ENCODE measurements around the gene MKLN1.

Gene MKLN1

DNA sequence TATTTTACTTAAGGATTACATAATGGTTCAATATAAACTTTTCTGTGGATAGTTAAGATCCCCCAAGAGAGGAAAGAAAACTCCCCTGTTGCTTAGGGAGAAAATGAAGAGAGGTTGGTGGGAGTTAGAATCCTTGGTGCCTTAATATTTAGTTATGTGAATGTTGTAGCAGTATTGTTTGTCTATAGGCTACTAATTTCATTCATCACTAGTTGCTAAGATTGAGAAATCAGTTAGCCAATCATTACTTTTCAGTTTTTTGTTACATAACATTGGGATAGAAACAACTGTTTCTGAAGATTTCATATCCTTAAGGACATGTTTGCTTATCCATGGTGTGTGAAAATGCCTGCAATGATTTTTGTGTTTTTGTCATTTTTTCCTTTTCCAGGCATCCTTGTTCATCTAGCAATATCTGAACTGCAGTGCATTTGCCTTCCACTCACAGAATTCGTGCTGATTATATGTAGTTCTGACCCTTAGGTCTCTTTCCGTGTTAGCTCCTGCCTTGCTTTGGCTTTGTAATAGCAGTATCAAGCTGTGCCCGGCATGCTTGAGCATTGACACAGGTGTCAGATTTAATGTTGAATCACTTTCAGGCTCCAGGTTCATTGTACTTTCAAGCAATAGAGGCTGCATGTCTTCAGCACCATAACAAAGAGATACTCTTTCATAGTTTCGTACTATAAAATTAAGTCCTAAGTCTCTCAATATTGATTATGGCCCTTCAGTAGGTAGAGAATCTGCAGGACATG lies 143.8 kb downstream of the MKLN1 start:
- no peak for DNase-seq

DNA sequence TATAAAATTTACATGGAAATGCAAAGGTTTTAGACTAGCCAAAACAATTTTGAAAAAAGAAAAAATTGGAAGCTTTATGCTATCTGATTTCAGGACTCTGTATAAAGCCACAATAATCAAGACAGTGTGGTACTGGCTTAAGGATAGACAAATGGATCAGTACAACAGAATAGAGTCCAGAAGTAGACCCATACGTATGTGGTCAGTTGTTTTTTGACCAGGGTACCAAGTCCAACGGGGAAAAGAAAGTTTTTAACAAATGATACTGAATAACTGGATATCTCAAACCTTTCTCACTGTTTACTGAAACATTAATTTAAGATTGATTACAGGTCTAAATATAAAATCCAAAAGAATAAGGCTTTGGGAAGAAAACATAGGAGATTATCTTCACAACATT lies 149.1 kb downstream of the MKLN1 start:
- DNase-seq, result no peak

DNA sequence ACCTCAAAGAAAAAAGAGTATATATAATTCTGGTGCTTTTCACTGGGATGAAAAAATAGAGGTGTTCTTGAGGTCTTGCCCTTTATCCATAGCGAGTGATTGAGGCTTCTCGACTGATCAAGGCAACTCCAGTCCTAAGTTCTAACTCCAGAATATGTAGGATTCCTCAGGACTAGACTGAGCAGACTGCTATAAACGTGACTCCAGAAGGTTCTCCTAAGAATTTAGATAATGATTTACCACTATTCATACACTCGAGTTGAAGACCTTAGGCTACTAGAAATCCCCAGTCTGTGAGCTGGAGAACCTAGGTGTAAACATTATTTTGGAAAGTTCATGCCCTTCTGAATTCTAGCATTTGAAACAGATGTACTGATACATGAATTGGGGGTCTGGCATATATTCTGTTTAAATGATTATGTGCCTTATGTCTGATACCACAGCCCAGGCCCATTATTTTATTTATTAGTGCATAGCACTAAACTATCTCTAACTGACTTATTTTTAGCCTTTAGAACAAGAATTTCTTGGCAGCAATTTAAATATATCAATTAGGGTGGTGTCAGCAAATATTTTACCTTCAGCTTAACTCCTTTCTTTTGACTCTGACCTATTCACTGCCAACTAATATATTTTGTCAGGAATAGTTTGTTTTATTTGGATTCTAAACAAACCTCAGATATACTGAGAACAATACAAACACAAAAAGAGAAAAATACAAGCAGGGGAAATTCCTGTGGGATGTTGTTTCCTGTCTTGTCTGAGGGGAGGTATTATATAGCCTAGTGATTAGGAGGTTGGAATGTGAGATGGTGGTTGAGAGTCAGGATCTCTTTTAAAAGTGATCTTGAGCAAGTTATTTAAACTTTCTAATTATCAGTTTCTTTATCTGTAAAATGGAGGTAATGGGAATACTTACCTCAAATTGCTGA lies 153.0 kb downstream of the MKLN1 start:
- DNase-seq, result no peak

DNA sequence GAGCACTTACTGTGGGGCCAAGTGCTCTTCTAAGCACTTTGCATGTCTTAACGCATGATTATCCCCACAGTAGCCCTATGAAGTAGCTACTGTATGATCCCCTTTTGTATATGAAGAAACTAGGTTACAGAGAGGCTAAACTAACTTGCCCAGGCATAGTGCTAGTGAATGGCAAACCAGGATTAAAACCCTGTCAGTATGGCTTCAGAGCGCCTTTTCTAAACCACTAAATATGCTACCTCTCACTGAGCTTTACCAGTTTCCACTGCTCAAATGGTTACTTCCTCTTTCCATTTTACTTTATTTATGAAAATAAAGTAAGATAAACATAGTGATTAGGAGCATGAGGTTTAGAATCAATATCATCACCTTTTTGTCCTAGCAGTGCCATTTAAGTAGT lies 155.1 kb downstream of the MKLN1 start:
- DNase-seq, result no peak

DNA sequence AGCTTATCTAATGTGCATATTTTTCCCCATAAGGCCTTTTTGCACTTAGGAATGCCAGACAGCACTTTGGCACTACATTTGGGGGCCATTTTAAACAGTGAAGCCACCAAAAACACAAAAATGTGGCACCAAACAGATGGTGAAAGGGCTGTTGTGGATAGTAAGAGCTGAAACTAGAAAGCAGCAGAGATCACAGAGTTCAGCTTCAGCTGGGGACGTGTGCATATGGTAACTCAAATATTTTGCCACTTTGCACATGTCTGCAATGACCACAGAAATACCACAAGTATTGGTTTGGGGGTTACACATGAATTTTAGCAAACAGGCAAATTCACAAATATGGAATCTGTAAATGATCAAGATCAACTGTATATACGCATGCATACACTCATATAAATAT lies 155.9 kb downstream of the MKLN1 start:
- DNase-seq, result no peak

DNA sequence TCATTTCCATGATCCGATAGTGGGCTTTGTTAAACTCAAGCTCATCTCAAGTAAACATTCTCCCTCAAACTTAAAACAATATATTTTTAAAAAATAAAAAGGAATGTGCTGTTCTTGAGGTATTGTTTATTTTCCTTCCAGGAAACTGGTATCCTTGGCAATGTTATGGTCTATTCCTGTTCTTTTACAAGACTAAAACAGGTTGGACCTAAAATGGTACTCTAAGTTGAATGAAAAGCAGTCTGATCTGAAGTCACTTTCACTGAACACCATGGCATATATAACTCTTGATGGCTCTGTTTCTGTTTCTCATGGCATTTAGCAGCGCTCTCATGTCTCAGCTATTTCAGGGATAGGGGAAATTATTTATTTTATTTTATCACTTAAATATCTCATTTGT lies 158.7 kb downstream of the MKLN1 start:
- no peak for DNase-seq

DNA sequence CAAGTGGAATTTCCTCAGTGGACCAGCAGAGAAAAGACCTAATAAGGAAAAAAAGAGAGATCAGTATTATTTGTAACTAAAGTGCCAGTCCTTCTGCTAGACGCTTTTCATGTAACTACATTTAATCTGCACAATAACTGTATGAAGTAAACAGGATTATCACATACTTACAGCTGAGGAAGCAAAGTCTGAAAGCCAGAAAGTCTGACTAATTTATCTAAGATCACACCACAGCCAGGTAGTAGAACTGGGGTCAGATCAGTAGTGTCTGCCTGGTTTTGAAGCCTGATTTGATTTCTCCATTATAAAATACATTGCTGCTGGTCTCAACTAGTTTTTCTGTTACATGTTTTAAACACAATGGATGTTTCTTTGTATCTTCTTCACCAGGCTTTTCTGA lies 159.5 kb downstream of the MKLN1 start:
- DNase-seq, result no peak

DNA sequence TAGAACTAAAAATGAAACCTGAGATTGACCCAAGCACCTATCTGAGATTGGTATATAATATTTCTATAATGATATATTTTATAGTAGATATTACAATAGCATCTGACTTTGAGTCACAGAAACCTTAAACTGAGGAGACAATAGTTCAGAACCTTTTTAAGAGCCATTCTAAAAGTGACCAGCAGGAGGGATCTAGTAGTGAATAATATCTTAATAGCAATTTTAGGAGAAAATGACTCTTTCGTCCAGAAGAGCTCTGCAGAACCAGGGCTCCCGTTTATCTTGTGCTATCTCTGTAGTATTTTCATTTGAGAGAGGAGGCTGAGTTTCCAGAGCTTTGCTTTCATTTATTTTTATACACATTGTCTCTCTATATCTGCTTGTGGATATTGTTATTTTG lies 160.7 kb downstream of the MKLN1 start:
- DNase-seq, result no peak

DNA sequence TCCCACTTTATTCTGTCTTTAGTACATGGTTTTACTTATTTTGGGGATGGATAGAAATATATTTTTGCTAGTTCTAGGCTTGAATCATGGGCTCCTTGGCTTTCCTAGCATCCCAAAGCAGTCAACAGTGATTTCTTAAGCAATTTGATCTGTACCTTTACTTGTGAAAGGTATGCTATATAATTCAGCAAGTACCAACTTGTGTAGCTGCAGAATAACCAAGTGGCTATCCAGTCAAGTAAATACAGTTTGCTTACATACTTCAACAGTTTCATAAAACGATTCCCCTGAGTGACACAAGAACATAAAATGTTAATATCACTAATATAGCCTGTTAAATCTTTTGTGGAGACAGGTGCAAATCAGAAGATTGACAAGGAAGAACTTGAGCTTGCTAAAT lies 161.5 kb downstream of the MKLN1 start:
- DNase-seq, result no peak

DNA sequence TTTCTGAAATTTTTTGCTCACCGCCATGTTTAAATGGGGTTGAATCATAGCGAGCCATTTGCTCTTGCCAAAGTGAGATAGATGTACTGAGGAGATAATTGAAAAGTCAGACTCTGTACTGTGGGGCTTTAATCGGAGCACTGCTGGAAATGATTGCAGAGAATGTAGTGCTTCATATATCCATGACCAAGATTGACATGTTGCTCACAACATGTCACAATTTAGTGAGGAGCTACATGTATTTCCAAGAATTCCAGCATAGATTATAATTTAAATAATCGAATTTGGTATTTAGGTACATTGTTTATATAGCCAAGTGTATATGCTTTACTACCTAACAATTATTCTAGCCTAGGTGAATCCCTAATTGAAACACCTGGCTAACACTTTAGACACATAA lies 162.2 kb downstream of the MKLN1 start:
- DNase-seq, result no peak

DNA sequence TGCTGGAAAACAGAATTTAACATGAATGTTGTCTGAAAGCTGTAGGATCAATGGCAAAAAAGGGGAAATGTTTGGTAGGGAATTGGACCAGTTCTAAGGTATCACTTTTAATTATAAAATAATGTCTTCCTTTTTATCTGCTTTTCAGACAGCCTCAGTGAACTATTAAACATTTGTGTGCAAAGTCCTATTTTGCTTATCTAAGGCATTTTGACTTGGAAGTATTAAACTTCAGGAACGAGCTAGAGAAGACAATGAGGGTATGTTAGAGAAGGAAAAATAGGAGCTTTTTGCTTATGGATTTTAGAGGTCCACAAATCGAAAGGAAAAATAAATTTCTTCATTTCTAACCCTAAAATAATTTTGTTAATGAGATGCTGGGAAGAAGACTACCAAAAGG lies 165.4 kb downstream of the MKLN1 start:
- no peak for DNase-seq

DNA sequence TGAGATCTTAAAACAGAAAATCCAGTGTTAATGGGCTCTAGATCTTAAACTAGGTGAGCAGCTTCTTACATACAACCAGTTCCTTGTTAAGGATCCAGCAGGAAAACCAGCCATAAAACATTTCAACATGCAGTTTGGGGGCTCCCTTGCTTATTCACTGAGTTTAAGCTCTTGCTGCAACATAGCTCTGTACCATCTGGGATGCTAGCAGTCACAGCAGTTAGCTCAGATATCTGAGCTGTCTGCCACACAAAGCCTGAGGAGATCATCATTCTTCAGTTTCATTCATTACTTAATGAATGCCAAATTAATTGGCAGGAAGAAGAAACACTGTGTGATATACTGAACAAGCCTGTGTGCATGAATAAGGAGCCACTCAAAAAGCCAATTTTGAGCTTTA lies 165.9 kb downstream of the MKLN1 start:
- no peak for DNase-seq

DNA sequence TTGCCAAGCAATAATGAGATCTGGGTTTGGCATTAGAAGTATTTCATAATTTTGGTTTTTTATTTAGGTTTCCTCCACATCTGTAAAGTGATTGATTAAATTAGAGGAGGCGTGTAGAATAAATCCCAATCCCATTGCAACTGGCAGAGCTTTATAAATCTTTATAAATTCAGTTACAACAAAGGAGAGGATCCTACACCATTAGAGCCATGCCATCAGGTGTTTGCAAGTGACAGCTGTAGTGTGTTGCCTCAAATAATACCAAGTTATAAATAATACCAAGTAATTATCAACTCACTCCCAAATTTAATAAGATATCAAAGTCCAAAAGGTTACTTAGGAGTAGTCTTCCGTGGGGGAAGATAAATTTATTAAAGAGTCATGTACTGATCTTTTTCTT lies 166.5 kb downstream of the MKLN1 start:
- DNase-seq, result no peak

DNA sequence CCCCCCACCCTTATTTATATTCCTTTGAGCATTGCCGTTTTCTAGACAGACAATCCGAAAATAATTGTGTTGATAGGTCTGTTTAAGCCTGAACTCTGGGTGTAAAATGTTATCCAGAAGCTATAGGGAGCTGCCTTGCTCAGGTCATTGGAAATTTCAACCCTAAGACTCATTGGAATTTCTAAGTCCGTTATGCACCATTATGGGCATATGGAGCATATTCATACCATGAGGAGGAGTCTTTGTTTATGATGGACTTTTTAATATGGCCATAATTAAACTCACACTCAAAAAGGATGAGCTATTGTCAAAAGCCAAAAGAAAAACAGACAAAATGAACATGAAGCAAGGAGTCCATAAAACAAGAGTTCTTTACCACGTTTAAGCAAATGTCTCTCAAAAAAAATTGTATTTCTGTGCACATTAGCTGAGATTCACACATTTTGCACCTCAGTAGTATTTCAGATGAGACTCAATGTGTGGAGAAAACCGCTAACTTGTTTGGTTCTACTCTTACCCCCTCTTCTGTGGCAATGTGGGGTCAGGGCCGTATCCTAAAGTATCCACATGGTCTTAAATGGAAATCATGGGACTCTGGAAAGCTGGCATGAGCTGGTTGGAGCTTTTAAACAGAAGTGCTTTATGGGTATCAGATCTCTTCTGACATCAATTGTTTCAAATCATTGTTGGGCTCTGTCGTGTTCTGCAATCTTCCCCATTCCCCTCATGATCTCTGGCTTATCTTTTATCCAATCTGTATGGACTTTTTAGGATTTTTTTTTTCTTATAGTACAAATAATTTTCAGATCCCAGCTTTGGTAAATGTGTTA lies 168.2 kb downstream of the MKLN1 start:
- no peak for DNase-seq

DNA sequence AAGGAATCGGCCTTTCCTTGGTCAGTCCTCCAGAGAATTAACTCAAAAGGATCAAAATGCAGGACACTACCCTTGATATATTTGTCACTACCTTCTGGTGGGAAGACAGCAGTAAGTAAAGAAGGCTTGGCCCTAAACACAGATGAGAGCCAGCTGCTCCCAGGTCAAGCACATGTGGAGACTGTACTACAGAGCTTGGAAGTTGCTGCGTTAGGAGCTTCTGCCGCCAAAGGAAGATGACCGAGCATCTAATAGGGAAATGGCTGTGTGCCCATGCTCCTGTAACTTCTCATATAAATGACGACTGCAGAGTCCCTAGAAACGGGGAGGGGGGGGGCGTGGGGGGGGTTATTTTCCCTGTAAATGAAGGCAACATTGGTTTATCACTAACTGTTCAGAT lies 169.8 kb downstream of the MKLN1 start:
- no peak for DNase-seq

DNA sequence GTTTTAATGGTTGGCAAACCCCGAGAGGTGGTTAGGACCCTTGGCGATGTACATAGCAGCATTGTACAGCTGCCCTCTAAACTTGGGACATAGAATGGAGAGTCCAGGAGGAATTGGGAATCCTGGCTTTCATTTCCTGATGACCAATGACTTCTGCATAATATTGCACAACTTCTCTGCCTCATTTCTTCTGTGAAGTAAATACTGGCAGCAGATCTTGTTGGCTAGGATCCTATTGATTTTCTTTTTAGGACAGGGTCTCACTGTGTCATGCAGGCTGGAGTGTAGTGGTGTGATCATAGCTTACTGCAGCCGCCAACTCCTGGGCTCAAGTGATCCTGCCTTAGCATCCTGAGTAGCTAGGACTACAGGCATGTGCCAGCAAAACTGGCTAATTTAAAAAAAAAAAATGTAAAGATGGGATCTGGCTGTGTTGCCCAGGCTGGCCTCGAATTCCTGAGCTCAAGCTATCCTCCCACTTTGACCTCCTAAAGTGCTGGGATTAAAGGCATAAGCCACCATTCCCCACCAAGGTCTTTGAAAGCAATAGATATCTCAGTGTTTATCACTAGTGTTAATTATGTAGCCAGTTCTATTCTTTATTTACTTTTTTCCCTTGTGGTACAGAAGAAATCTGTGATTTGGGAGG lies 170.7 kb downstream of the MKLN1 start:
- no peak for DNase-seq

DNA sequence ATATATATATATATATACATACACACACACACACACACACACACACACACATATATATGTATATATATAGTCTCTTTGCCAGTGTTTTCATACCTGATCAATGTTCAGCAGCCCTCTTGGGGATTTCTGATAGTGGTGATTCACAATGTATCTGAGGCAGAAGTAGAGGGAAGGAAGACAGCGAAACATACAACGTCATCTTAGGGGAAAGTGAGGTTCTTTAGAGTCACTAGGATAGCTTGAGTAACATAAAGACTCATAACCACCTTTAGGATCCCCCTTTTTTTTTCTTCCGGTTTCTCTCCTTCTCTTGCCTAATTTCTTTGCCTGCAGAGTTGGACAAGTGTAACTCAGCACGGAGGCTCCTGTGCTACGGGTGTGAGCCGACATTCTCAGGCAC lies 172.1 kb downstream of the MKLN1 start:
- no peak for DNase-seq

DNA sequence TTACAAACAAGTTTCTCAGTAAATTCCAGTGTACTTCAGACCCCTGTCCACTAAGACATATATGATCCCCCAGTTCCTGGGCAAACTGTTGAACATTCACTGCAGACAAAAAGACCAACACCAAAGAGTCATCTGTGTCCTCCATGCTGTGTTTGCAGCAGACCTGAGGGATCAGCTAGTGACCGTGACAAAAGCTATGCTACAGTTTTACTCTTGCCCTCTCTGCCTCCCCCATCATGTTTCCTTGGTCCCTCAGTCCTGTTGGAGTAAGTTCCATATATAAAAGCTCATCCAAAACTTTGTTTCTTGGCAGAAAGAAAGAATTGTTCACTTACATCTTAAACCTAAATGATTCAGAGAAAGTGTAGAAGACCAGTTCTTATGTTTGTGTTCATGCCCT lies 172.7 kb downstream of the MKLN1 start:
- DNase-seq, result no peak

DNA sequence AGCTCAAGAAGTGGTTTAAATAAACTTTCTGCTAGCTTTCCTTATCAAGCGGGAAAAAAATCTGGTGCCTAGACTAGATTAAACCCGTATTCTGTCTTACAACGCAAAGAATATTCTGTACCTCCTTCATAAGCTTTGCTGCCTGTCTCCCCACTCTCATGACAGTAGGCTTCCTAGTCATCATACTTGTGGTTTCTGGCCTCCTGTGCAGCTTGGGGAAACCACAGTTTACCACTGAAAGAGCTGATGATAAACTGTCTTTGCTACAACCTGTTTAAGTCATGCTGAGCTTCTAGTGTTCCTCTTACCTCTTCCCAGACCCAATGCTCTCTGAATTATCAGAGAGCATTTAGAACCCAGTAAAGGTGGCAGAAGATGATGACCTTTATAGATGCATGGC lies 173.7 kb downstream of the MKLN1 start:
- DNase-seq, result peak; percentile 85

DNA sequence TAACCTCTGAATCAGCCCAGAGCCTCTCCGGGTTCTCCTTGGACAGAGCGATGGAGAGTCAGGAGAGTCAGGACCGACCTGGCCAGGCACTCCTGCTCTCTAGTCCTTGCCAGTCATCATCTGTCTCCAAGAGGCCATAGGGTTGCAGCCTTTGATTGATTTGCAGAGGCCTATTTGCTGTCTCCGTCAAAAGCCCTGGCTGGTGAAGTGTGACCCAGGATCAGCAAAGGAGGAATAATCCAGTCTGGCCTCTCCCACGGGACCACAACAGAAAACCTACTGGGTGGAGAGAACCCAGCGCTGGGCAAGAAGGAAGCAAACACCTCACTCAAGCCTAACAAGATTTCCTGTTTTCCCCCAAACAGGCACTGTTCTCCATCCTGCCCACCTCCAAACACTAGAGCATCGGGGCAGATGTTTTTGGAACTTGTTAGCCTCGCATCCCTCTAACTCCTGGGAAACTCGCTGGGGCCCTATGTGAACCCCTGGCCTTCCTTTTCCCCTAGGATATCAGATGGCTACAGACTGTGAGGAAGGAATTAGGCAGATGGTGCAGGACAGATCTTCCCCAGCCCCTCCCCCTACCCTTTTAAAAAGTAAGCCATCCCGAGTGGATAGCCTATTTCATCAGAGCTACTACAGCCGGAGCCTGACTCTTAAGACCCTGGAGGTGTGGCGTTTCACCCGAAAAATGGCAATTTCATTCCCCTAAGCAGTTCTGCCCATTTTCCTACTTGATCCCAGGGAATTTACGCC lies 174.4 kb downstream of the MKLN1 start:
- no peak for DNase-seq

DNA sequence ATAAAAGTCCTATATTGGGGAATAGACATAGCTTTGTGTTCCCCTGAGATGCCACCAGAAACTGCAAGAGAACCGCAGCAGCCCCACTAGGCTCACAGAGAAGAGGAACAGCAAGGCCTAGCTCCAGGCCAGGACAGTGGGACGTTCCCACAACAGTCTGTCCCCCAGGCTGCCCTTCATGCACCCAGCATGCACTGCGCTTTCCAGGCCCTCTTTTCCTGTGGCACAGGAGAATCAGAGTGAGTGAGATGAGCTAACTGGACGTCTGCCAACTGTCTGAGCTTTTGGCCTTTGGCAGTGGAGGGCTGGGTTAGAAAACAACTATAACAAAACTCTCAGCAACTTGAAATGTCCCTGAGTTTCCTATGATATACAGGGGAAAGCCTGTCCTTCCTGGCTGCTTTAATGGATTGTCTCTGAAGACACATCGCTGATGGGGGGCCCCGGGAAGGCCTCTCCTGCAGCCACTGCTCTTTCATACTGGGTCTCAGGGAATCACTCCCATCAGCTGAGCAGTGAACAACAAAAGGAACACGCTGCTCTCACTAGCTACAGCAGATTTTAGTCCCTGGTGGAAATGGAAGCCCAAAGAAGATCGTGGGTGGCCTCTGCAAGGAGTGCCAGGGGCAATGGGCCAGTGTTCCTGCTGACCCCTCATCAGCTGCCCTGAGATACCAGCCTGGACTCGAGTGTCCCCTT lies 175.3 kb downstream of the MKLN1 start:
- no peak for DNase-seq

DNA sequence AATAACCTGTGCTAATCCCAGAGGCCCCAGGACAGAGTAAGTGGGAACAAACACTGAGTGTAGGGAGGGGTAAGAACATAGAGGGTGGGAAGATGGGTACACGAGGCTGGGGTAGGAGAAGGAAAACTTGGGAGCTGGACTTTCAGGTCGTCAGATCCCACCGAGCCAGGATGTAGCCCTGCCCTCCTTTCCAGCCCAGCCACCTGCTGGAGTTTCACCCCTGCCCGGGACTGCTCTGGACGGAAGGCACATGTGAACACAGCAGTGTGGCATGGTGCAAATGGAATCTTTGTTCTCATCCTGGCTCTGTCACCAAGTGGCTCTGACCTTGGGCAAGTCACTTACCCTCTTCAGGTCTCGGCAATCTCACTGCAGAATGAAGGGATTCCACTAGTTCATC lies 176.0 kb downstream of the MKLN1 start:
- no peak for DNase-seq

Measured in activated CD4-positive, alpha-beta T cell treated with anti-CD3 and anti-CD28 coated beads, Interleukin-10, Interleukin-2, amounts not matched to agents 100 ng/mL and 50 ng/mL, durations not matched to agents 16 hours and 8 hours (primary cell).